Endothelial cell (in vitro differentiated cells): ENCODE data around the gene KDM5B. TPM values are rescaled to one million over a fixed set of nuclear protein-coding genes. Genes with fewer than 3 reads are reported as not detected.
A peak's percentile ranks its signal among the peaks of the same experiment; 100 is the strongest.

Source experiments
- DNase-seq: peaks from one replicate; pipeline ENCODE4 v3.0.0; 2021; ENCODE audit warnings: low spot score
- H3K27ac Mint-ChIP-seq: one replicate; pipeline ENCODE4 v1.8.0; 2021; ENCODE audit warnings: mixed read lengths, inconsistent platforms; ENCODE audit not compliant: unreplicated experiment
- H3K27me3 Mint-ChIP-seq: one replicate; pipeline ENCODE4 v1.8.0; 2021; ENCODE audit warnings: mild to moderate bottlenecking, moderate library complexity, mixed read lengths, inconsistent platforms; ENCODE audit not compliant: unreplicated experiment
- H3K36me3 Mint-ChIP-seq: one replicate; pipeline ENCODE4 v1.8.0; 2021; ENCODE audit warnings: mild to moderate bottlenecking, low read depth, mixed read lengths, inconsistent platforms; ENCODE audit not compliant: unreplicated experiment
- H3K4me1 Mint-ChIP-seq: one replicate; pipeline ENCODE4 v1.8.0; 2021; ENCODE audit warnings: mild to moderate bottlenecking, mixed read lengths, inconsistent platforms; ENCODE audit not compliant: unreplicated experiment
- H3K4me3 Mint-ChIP-seq: one replicate; pipeline ENCODE4 v1.8.0; 2021; ENCODE audit warnings: mild to moderate bottlenecking, mixed read lengths, inconsistent platforms; ENCODE audit not compliant: unreplicated experiment
- H3K9me3 Mint-ChIP-seq: one replicate; pipeline ENCODE4 v1.8.0; 2021; ENCODE audit warnings: mixed read lengths, inconsistent platforms; ENCODE audit not compliant: unreplicated experiment
- CTCF ChIP-seq: fragments of 200-600 bp; sonication (generic); IDR thresholded peaks from one replicate; pipeline ENCODE4 v1.5.0; 2021; ENCODE audit warnings: antibody characterized with exemption; ENCODE audit not compliant: unreplicated experiment
- total RNA-seq: library from RNA; stranded (reverse); fragmentation: NEBNext Ultra II Directional; extraction: Animal tissue kit (Norgen Biotek cat#: 25700); gene quantifications from one replicate; pipeline ENCODE4 v1.2.1, GENCODE V29; 2021; ENCODE audit not compliant: unreplicated experiment

KDM5B gene
- total RNA-seq, 1 donor from 2014 or later: 195 TPM

GRCh38 chr1:202713110-202713509 is 95.1 kb downstream of the KDM5B start:
- Mint-ChIP-seq H3K4me3 (peak overlapping the region; percentile 13), H3K36me3 (no peaks in the 10 kb centered on the region), H3K27ac (peak overlapping the region; percentile 65), H3K27me3 (peaks cover 7% of the 10 kb centered on the region), H3K4me1 (peaks cover 25% of the 10 kb centered on the region), H3K9me3 (no peaks in the 10 kb centered on the region)
- TF ChIP-seq CTCF: no peak
- no peak for DNase-seq

DNA sequence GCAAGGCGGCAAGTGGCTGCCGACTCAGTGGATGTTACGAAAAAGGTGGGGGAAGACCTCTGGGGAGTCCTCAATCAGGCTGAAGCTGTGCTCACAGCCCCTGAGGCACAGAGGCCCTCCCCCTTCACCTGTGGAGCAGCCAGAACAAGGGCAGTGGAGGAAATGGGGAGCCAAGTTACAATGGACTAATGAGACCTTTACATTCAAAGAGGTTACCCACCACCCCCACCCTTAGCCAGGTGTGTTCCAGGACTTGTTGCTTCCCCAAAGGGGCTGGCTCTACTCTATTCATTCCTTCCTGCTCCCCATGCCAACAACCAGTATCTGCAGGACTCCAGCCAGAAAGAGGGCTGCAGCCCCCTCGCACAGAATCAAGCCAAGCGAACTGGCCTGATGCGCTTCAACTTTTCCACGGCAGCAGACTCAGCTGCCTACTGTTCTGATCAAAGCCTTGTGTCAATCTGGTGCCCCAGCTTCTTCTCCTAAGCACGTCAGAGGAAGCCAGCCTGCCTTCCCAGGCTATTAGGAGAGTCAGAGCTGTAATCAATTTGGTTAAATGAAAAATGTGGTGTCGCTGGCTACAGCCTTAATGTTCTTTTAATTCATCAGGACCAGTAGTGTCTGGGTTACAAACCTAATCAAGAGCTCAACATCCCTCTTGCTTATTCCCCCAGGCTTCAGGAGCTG is 96.1 kb downstream of the KDM5B start:
- Mint-ChIP-seq H3K4me3 (no peak overlapping the region), H3K27ac (no peak overlapping the region), H3K36me3 (no peaks in the 10 kb centered on the region), H3K27me3 (peaks cover 7% of the 10 kb centered on the region), H3K4me1 (peaks cover 25% of the 10 kb centered on the region), H3K9me3 (no peaks in the 10 kb centered on the region)
- TF ChIP-seq CTCF: no peak
- no peak for DNase-seq

GRCh38 chr1:202710070-202711045 is 97.9 kb downstream of the KDM5B start, which contains the start of gene SYT2:
Gene SYT2 (minus strand): TSS chr1:202710454. CDS start chr1:202605772, 104,682 bp downstream.
- peak; percentile 57 for DNase-seq
- peaks cover 25% of the 10 kb centered on the region for H3K4me1 Mint-ChIP-seq
- H3K27me3 Mint-ChIP-seq: peaks cover 7% of the 10 kb centered on the region
- H3K36me3 Mint-ChIP-seq: no peaks in the 10 kb centered on the region
- H3K4me3 Mint-ChIP-seq: peak within 1 kb of the TSS; percentile 65
- TF ChIP-seq CTCF: no peak
- no peak within 1 kb of the TSS for H3K27ac Mint-ChIP-seq
- no peaks in the 10 kb centered on the region for H3K9me3 Mint-ChIP-seq

- DNase-seq: no peak
- TF ChIP-seq CTCF: no peak
- Mint-ChIP-seq H3K4me3 (no peak overlapping the region), H3K4me1 (peaks cover 25% of the 10 kb centered on the region), H3K9me3 (no peaks in the 10 kb centered on the region), H3K27me3 (peaks cover 7% of the 10 kb centered on the region), H3K27ac (no peak overlapping the region), H3K36me3 (no peaks in the 10 kb centered on the region)
Measured at GRCh38 chr1:202709276-202710041, 98.8 kb downstream of the KDM5B start.
